H9 (cell line): Measurements from ENCODE around the gene SYNJ1. TPM values are rescaled to one million over a fixed set of nuclear protein-coding genes. Genes with fewer than 3 reads are reported as not detected.
"Not testable (repeated sequence)": the region's sequence is repeated elsewhere in the genome, so short reads cannot be mapped to it uniquely, and the experiment has no call there.

Experiments used
- DNase-seq: peaks from one replicate; pipeline ENCODE4 v3.0.0-alpha.2; 2017
- H2AFZ ChIP-seq: one replicate; pipeline ENCODE4 v1.6.1; 2013; ENCODE audit warnings: mild to moderate bottlenecking, low read length, control low read depth, moderate library complexity
- H2AK5ac ChIP-seq: 2 replicates; pipeline ENCODE4 v1.6.1; 2013; ENCODE audit warnings: low read length, control low read depth, mixed read lengths; ENCODE audit not compliant: insufficient read length
- H2BK120ac ChIP-seq: one replicate; pipeline ENCODE4 v1.6.1; 2013; ENCODE audit warnings: low read depth, mild to moderate bottlenecking, low read length, control low read depth, inconsistent platforms; ENCODE audit not compliant: poor library complexity, severe bottlenecking
- H2BK12ac ChIP-seq: 2 replicates; pipeline ENCODE4 v1.6.1; 2013; ENCODE audit warnings: low read length, control low read depth, mixed read lengths, low read depth; ENCODE audit not compliant: insufficient read length
- H2BK15ac ChIP-seq: 2 replicates; pipeline ENCODE4 v1.6.1; 2013; ENCODE audit warnings: low read depth, low read length, control low read depth
- H2BK20ac ChIP-seq: one replicate; pipeline ENCODE4 v1.6.1; 2013; ENCODE audit warnings: low read depth, mild to moderate bottlenecking, low read length, control low read depth, inconsistent platforms; ENCODE audit not compliant: poor library complexity, severe bottlenecking
- H2BK5ac ChIP-seq: 2 replicates; pipeline ENCODE4 v1.6.1; 2013; ENCODE audit warnings: low read length, control low read depth, mixed read lengths; ENCODE audit not compliant: insufficient read length
- H3K14ac ChIP-seq: 2 replicates; pipeline ENCODE4 v1.6.1; 2013; ENCODE audit warnings: low read length, control low read depth; ENCODE audit not compliant: insufficient read depth
- H3K18ac ChIP-seq: 2 replicates; pipeline ENCODE4 v1.6.1; 2013; ENCODE audit warnings: low read depth, mild to moderate bottlenecking, mixed read lengths, low read length, control low read depth; ENCODE audit not compliant: insufficient read length
- H3K23ac ChIP-seq: 2 replicates; pipeline ENCODE4 v1.6.1; 2013; ENCODE audit warnings: low read length, control low read depth, mixed read lengths, low read depth; ENCODE audit not compliant: insufficient read length
- H3K23me2 ChIP-seq: 2 replicates; pipeline ENCODE4 v1.6.1; 2013; ENCODE audit warnings: low read depth, mild to moderate bottlenecking, mixed read lengths, low read length, control low read depth; ENCODE audit not compliant: insufficient read length, poor library complexity, severe bottlenecking
- H3K27ac ChIP-seq: 2 replicates; pipeline ENCODE4 v1.5.1; 2013; ENCODE audit warnings: low read length, control low read depth, mixed read lengths, low read depth; ENCODE audit not compliant: insufficient read length
- H3K27me3 ChIP-seq: 2 replicates; pipeline ENCODE4 v1.6.1; 2013; ENCODE audit warnings: low read length, control low read depth, inconsistent platforms; ENCODE audit not compliant: insufficient read depth
- H3K4ac ChIP-seq: 2 replicates; pipeline ENCODE4 v1.6.1; 2013; ENCODE audit warnings: low read depth, mild to moderate bottlenecking, control low read depth, inconsistent platforms, low read length, moderate library complexity
- H3K4me1 ChIP-seq: 2 replicates; pipeline ENCODE4 v1.6.1; 2013; ENCODE audit warnings: low read length, control low read depth, inconsistent platforms; ENCODE audit not compliant: insufficient read depth
- H3K4me2 ChIP-seq: 2 replicates; pipeline ENCODE4 v1.6.1; 2013; ENCODE audit warnings: low read length, control low read depth, mixed read lengths; ENCODE audit not compliant: insufficient read length, insufficient read depth
- H3K56ac ChIP-seq: 2 replicates; pipeline ENCODE4 v1.6.1; 2013; ENCODE audit warnings: low read depth, mild to moderate bottlenecking, mixed read lengths, low read length, control low read depth; ENCODE audit not compliant: insufficient read length
- H3K79me1 ChIP-seq: 2 replicates; pipeline ENCODE4 v1.6.1; 2013; ENCODE audit warnings: low read depth, mild to moderate bottlenecking, moderate library complexity, low read length, control low read depth, inconsistent platforms; ENCODE audit not compliant: insufficient read depth, poor library complexity, severe bottlenecking
- H3K79me2 ChIP-seq: 2 replicates; pipeline ENCODE4 v1.6.1; 2013; ENCODE audit warnings: low read length, control low read depth, inconsistent platforms; ENCODE audit not compliant: insufficient read depth
- H3K9ac ChIP-seq: 2 replicates; pipeline ENCODE4 v1.6.1; 2013; ENCODE audit warnings: low read length, control low read depth, mixed read lengths; ENCODE audit not compliant: insufficient read length; ENCODE audit errors: extremely low read depth
- H3K9me3 ChIP-seq: one replicate; pipeline ENCODE4 v1.6.1; 2013; ENCODE audit warnings: low read depth, low read length, inconsistent platforms; ENCODE audit not compliant: control insufficient read depth
- H3T11ph ChIP-seq: one replicate; pipeline ENCODE4 v1.6.1; 2013; ENCODE audit warnings: mild to moderate bottlenecking, low read length, control low read depth, inconsistent platforms
- H4K20me1 ChIP-seq: one replicate; pipeline ENCODE4 v1.6.1; 2013; ENCODE audit not compliant: control insufficient read depth, insufficient read length, insufficient read depth
- H4K5ac ChIP-seq: 2 replicates; pipeline ENCODE4 v1.6.1; 2013; ENCODE audit warnings: low read depth, mild to moderate bottlenecking, mixed read lengths, low read length, control low read depth; ENCODE audit not compliant: insufficient read length
- H4K8ac ChIP-seq: replicated peaks from 2 replicates; pipeline ENCODE4 v1.6.1; 2013; ENCODE audit warnings: low read length, control low read depth, mixed read lengths, low read depth; ENCODE audit not compliant: insufficient read length
- H4K91ac ChIP-seq: 2 replicates; pipeline ENCODE4 v1.6.1; 2013; ENCODE audit warnings: low read depth, mild to moderate bottlenecking, moderate library complexity, mixed read lengths, low read length, control low read depth; ENCODE audit not compliant: insufficient read length
- H3K27ac Mint-ChIP-seq, 3 experiments: 2 replicates in 2 of 3; 3 replicates in 1 of 3; pipeline ENCODE4 v1.8.0; 2020 to 2021; ENCODE audit warnings: mixed read lengths in 3 of 3, mild to moderate bottlenecking in 1 of 3, moderate library complexity in 1 of 3
- H3K27me3 Mint-ChIP-seq: 2 replicates; pipeline ENCODE4 v1.8.0; 2021; ENCODE audit warnings: low read depth, mild to moderate bottlenecking, moderate library complexity, mixed read lengths
- H3K36me3 Mint-ChIP-seq, 3 experiments: 2 replicates in 2 of 3; 3 replicates in 1 of 3; pipeline ENCODE4 v1.8.0; 2020 to 2021; ENCODE audit warnings: low read depth in 3 of 3, mixed read lengths in 3 of 3; ENCODE audit not compliant: insufficient read depth in 1 of 3
- H3K4me1 Mint-ChIP-seq, 2 experiments: 2 replicates each; pipeline ENCODE4 v1.8.0; 2020; ENCODE audit warnings: mixed read lengths in 2 of 2
- H3K4me3 Mint-ChIP-seq, 2 experiments: 2 replicates in 1 of 2; 3 replicates in 1 of 2; pipeline ENCODE4 v1.8.0; 2020 to 2021; ENCODE audit warnings: mild to moderate bottlenecking in 2 of 2, mixed read lengths in 2 of 2, moderate library complexity in 1 of 2
- H3K9me3 Mint-ChIP-seq, 2 experiments: 2 replicates in 1 of 2; 3 replicates in 1 of 2; pipeline ENCODE4 v1.8.0; 2020; ENCODE audit warnings: mild to moderate bottlenecking in 2 of 2, mixed read lengths in 2 of 2, moderate library complexity in 1 of 2
- whole genome bisulfite sequencing: extraction: QIAGEN DNeasy Blood & Tissue Kit; methylation state at CpG from one replicate; pipeline ENCODE4 v1.1.7; 2013; ENCODE audit warnings: missing lambda C conversion rate, low lambda C conversion rate, mixed read lengths; ENCODE audit not compliant: insufficient read length; ENCODE audit errors: extremely low coverage; 5-methylcytosine and 5-hydroxymethylcytosine counted together
- total RNA-seq: library from RNA; stranded (reverse); gene quantifications from 2 replicates; pipeline ENCODE4 v1.2.1, GENCODE V29; 2021
- TF ChIP-seq, protein P1 (sequence below): fragments of 200-600 bp; sonication (generic); conservative IDR thresholded peaks from 3 replicates; pipeline ENCODE4 v1.8.0; 2021; ENCODE audit warnings: antibody characterized with exemption, mild to moderate bottlenecking

SYNJ1 gene
- total RNA-seq, 1 experiment from 2014 or later: 7.1 TPM

DNA sequence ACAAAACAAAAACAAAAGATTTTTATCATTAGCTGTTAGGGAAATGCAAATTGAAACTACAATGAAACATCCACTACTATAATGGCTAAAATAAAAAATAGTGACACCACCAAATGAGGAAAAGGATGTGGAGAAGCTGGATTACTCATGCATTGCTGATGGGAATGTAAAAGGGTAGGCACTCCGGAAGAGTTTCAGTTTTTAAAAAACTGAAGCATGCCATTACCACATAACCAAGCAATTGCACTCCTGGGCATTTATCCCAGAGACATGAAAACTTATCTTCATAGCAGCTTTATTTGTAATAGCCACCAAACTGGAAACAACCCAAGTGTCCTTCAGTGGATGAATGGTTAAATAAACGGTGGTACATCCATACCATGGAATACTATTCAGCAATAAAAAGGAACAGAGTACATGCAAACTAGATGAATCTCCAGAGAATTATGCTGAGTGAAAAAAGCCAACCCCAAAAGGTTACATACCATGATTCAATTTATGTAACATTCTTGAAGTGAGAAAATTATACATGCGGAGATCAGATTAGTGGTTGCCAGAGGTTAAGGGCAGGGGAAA is 101.1 kb downstream of the SYNJ1 start:
- Histone ChIP-seq H3K9me3 (no peaks in the 10 kb centered on the region), H3K27ac (no peak overlapping the region), H4K8ac (no peak overlapping the region), H2BK20ac (no peak overlapping the region), H3K9ac (no peak overlapping the region), H3K4ac (no peak overlapping the region), H2AK5ac (no peak overlapping the region), H3K79me2 (no peaks in the 10 kb centered on the region), H3T11ph (no peak overlapping the region), H3K23me2 (no peaks in the 10 kb centered on the region), H2BK15ac (no peak overlapping the region), H3K4me2 (no peak overlapping the region), H3K14ac (no peak overlapping the region), H3K27me3 (no peaks in the 10 kb centered on the region), H2AFZ (no peak overlapping the region), H3K23ac (no peak overlapping the region), H2BK5ac (no peak overlapping the region), H4K20me1 (no peaks in the 10 kb centered on the region), H4K5ac (no peak overlapping the region), H2BK120ac (no peak overlapping the region), H3K18ac (no peak overlapping the region), H3K56ac (no peak overlapping the region), H4K91ac (no peak overlapping the region), H3K79me1 (no peaks in the 10 kb centered on the region), H2BK12ac (no peak overlapping the region), H3K4me1 (no peaks in the 10 kb centered on the region)
- Mint-ChIP-seq H3K9me3 (peaks cover 0 to 4% of the 10 kb centered on the region in 2 experiments; a peak in 1 of 5 replicates), H3K4me3 (no peak overlapping the region; a peak in 1 of 5 replicates), H3K27me3 (peaks cover 2% of the 10 kb centered on the region), H3K36me3 (peaks cover 0 to 4% (median 0%) of the 10 kb centered on the region in 3 experiments; a peak in 1 of 7 replicates), H3K4me1 (no peaks in the 10 kb centered on the region), H3K27ac (no peak overlapping the region)
- no peak for DNase-seq
- no CpG with 5 or more reads among the region's 3 CpGs for WGBS
- TF ChIP-seq, protein P1, sequence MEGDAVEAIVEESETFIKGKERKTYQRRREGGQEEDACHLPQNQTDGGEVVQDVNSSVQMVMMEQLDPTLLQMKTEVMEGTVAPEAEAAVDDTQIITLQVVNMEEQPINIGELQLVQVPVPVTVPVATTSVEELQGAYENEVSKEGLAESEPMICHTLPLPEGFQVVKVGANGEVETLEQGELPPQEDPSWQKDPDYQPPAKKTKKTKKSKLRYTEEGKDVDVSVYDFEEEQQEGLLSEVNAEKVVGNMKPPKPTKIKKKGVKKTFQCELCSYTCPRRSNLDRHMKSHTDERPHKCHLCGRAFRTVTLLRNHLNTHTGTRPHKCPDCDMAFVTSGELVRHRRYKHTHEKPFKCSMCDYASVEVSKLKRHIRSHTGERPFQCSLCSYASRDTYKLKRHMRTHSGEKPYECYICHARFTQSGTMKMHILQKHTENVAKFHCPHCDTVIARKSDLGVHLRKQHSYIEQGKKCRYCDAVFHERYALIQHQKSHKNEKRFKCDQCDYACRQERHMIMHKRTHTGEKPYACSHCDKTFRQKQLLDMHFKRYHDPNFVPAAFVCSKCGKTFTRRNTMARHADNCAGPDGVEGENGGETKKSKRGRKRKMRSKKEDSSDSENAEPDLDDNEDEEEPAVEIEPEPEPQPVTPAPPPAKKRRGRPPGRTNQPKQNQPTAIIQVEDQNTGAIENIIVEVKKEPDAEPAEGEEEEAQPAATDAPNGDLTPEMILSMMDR: no peak

DNA sequence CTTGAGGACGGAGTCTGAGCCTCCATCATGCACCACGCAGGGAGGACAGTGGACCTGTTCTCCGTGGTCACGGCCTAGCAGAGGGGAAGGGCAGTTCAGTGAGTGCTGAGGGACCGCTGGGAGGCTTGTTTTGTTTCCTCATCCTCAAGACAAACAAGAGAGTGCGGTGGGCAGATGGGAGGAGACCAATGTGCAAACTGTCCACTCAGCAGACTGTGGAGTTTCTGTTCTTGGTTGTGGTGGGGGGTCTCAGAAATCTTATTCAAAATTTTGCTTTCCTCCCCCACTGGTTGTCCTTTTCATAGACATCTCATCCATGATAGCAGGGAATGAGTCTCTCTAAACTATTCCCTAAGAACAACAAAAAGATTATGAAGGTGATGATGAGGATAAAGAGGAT is 109.6 kb downstream of the SYNJ1 start:
- H4K20me1 ChIP-seq, H3K27me3 ChIP-seq, DNase-seq, H3K18ac ChIP-seq, H3K27ac Mint-ChIP-seq, H2BK120ac ChIP-seq, H3K4me2 ChIP-seq, H3K4ac ChIP-seq, H3K36me3 Mint-ChIP-seq, H3K9me3 Mint-ChIP-seq, H3K23me2 ChIP-seq, H3K4me3 Mint-ChIP-seq, H2AFZ ChIP-seq, H4K5ac ChIP-seq, H3T11ph ChIP-seq, H3K23ac ChIP-seq, H3K9ac ChIP-seq, H3K79me1 ChIP-seq, H3K4me1 ChIP-seq, H2BK12ac ChIP-seq, H4K91ac ChIP-seq, H2BK15ac ChIP-seq, H3K27ac ChIP-seq, H3K56ac ChIP-seq, H2BK20ac ChIP-seq, H2BK5ac ChIP-seq, H3K4me1 Mint-ChIP-seq, H2AK5ac ChIP-seq, H3K79me2 ChIP-seq, H4K8ac ChIP-seq, H3K9me3 ChIP-seq, H3K14ac ChIP-seq: not testable (repeated sequence)
- no CpG with 5 or more reads among the region's 6 CpGs for WGBS
- H3K27me3 Mint-ChIP-seq: peaks cover 26% of the 10 kb centered on the region
